ENCODE results near the gene PITPNM3.

PITPNM3 gene

DNA sequence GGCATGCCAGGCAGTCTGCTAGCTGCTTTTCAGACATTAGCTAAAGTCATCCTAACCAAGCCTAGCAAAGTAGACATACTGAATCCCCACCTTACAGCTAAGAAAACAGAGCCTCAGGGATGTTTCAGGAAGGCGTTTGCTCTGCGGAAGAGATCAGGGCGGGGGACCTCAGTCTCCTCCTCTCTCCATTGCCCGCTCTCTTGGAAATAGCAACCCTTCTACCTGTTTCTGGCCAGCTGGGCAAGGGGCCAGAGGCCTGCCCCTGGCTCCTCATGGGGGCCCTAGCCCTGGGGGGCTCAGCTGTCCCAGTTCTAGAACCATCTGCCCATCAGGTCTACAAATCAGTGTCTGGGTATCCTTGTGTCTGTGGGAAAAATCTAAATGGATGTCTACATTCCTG lies 14.5 kb downstream of the PITPNM3 start:
- no peaks in the 10 kb centered on the region for H3K4me1 ChIP-seq (ENCODE audit: control insufficient read depth, insufficient read depth, low read length, unreplicated experiment)
- H3K27ac ChIP-seq (ENCODE audit: low read depth, low read length) = no peak overlapping the region
- H2AFZ ChIP-seq (ENCODE audit: low read length, unreplicated experiment) = no peak overlapping the region
- H3K79me2 ChIP-seq (ENCODE audit: control insufficient read depth, insufficient read depth, low read length, unreplicated experiment) = no peaks in the 10 kb centered on the region
- H3K36me3 ChIP-seq (ENCODE audit: insufficient read depth, low read length) = no peaks in the 10 kb centered on the region
- 0 out of 2 replicates have a peak, but pooled peaks cover 2% of the 10 kb centered on the region for H3K27me3 ChIP-seq (ENCODE audit: insufficient read depth, low read length)
- H3K4me3 ChIP-seq (ENCODE audit: low read depth, low read length) = no peak overlapping the region

GRCh38 chr17:6539871-6540270 lies 16.5 kb downstream of the PITPNM3 start:
- no peaks in the 10 kb centered on the region for H3K36me3 ChIP-seq (ENCODE audit: insufficient read depth, low read length)
- no peak overlapping the region for H2AFZ ChIP-seq (ENCODE audit: low read length, unreplicated experiment)
- no peaks in the 10 kb centered on the region for H3K4me1 ChIP-seq (ENCODE audit: control insufficient read depth, insufficient read depth, low read length, unreplicated experiment)
- 0 out of 2 replicates have a peak, but pooled peaks cover 2% of the 10 kb centered on the region for H3K27me3 ChIP-seq (ENCODE audit: insufficient read depth, low read length)
- no peak overlapping the region for H3K4me3 ChIP-seq (ENCODE audit: low read depth, low read length)
- H3K27ac ChIP-seq (ENCODE audit: low read depth, low read length) = no peak overlapping the region
- H3K79me2 ChIP-seq (ENCODE audit: control insufficient read depth, insufficient read depth, low read length, unreplicated experiment) = no peaks in the 10 kb centered on the region

GRCh38 chr17:6536566-6537065 lies 19.7 kb downstream of the PITPNM3 start:
- 0 out of 2 replicates have a peak, but pooled peaks cover 2% of the 10 kb centered on the region for H3K27me3 ChIP-seq (ENCODE audit: insufficient read depth, low read length)
- H3K4me3 ChIP-seq (ENCODE audit: low read depth, low read length) = no peak overlapping the region
- H3K79me2 ChIP-seq (ENCODE audit: control insufficient read depth, insufficient read depth, low read length, unreplicated experiment) = no peaks in the 10 kb centered on the region
- no peak overlapping the region for H2AFZ ChIP-seq (ENCODE audit: low read length, unreplicated experiment)
- H3K4me1 ChIP-seq (ENCODE audit: control insufficient read depth, insufficient read depth, low read length, unreplicated experiment) = no peaks in the 10 kb centered on the region
- no peak overlapping the region for H3K27ac ChIP-seq (ENCODE audit: low read depth, low read length)
- no peaks in the 10 kb centered on the region for H3K36me3 ChIP-seq (ENCODE audit: insufficient read depth, low read length)

DNA sequence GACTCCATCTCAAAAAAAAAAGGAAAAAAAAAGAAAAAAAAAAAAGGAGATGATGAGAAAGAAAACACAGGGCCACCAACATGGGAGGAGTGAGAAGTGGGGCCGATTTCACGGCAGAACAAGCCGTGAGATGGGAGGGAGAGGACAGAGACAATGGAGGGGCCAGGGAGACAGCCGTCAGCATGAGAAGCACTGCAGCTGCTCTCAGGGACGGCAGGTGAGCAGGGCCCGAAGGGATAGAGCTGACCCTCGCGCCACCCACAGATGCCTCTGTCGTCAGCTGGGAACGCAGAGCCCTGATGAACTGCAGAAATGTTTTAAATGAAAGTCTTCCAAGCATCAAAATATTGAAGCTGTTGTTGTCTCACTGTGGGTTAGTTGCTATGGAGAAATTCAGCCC lies 20.3 kb downstream of the PITPNM3 start:
- Histone ChIP-seq H3K27me3 (ENCODE audit: insufficient read depth, low read length) (0 out of 2 replicates have a peak, but pooled peaks cover 3% of the 10 kb centered on the region), H3K27ac (ENCODE audit: low read depth, low read length) (no peak overlapping the region), H3K79me2 (ENCODE audit: control insufficient read depth, insufficient read depth, low read length, unreplicated experiment) (no peaks in the 10 kb centered on the region), H2AFZ (ENCODE audit: low read length, unreplicated experiment) (no peak overlapping the region), H3K4me1 (ENCODE audit: control insufficient read depth, insufficient read depth, low read length, unreplicated experiment) (no peaks in the 10 kb centered on the region), H3K4me3 (ENCODE audit: low read depth, low read length) (no peak overlapping the region), H3K36me3 (ENCODE audit: insufficient read depth, low read length) (no peaks in the 10 kb centered on the region)

GRCh38 chr17:6534846-6535514 lies 21.4 kb downstream of the PITPNM3 start:
- Histone ChIP-seq H3K27me3 (ENCODE audit: insufficient read depth, low read length) (peaks cover 9% of the 10 kb centered on the region; the same call in 1 of the 2 replicates), H2AFZ (ENCODE audit: low read length, unreplicated experiment) (no peak overlapping the region), H3K4me3 (ENCODE audit: low read depth, low read length) (no peak overlapping the region), H3K4me1 (ENCODE audit: control insufficient read depth, insufficient read depth, low read length, unreplicated experiment) (no peaks in the 10 kb centered on the region), H3K27ac (ENCODE audit: low read depth, low read length) (no peak overlapping the region), H3K79me2 (ENCODE audit: control insufficient read depth, insufficient read depth, low read length, unreplicated experiment) (no peaks in the 10 kb centered on the region), H3K36me3 (ENCODE audit: insufficient read depth, low read length) (no peaks in the 10 kb centered on the region)

- no peaks in the 10 kb centered on the region for H3K36me3 ChIP-seq (ENCODE audit: insufficient read depth, low read length)
- no peaks in the 10 kb centered on the region for H3K79me2 ChIP-seq (ENCODE audit: control insufficient read depth, insufficient read depth, low read length, unreplicated experiment)
- H3K4me1 ChIP-seq (ENCODE audit: control insufficient read depth, insufficient read depth, low read length, unreplicated experiment) = no peaks in the 10 kb centered on the region
- peaks cover 7% of the 10 kb centered on the region; the same call in 1 of the 2 replicates for H3K27me3 ChIP-seq (ENCODE audit: insufficient read depth, low read length)
- H3K4me3 ChIP-seq (ENCODE audit: low read depth, low read length) = no peak overlapping the region
- H3K27ac ChIP-seq (ENCODE audit: low read depth, low read length) = no peak overlapping the region
- no peak overlapping the region for H2AFZ ChIP-seq (ENCODE audit: low read length, unreplicated experiment)
Observed at GRCh38 chr17:6532441-6532885, 23.9 kb downstream of the PITPNM3 start.

GRCh38 chr17:6531575-6531974 lies 24.8 kb downstream of the PITPNM3 start:
- Histone ChIP-seq H3K27ac (ENCODE audit: low read depth, low read length) (no peak overlapping the region), H3K4me3 (ENCODE audit: low read depth, low read length) (no peak overlapping the region), H3K27me3 (ENCODE audit: insufficient read depth, low read length) (peaks cover 7% of the 10 kb centered on the region; the same call in 1 of the 2 replicates), H2AFZ (ENCODE audit: low read length, unreplicated experiment) (no peak overlapping the region), H3K36me3 (ENCODE audit: insufficient read depth, low read length) (no peaks in the 10 kb centered on the region), H3K4me1 (ENCODE audit: control insufficient read depth, insufficient read depth, low read length, unreplicated experiment) (no peaks in the 10 kb centered on the region), H3K79me2 (ENCODE audit: control insufficient read depth, insufficient read depth, low read length, unreplicated experiment) (no peaks in the 10 kb centered on the region)

GRCh38 chr17:6530324-6530920 lies 25.9 kb downstream of the PITPNM3 start:
- H2AFZ ChIP-seq (ENCODE audit: low read length, unreplicated experiment) = no peak overlapping the region
- H3K27ac ChIP-seq (ENCODE audit: low read depth, low read length) = no peak overlapping the region
- no peaks in the 10 kb centered on the region for H3K79me2 ChIP-seq (ENCODE audit: control insufficient read depth, insufficient read depth, low read length, unreplicated experiment)
- H3K4me1 ChIP-seq (ENCODE audit: control insufficient read depth, insufficient read depth, low read length, unreplicated experiment) = no peaks in the 10 kb centered on the region
- H3K27me3 ChIP-seq (ENCODE audit: insufficient read depth, low read length) = peaks cover 7% of the 10 kb centered on the region; the same call in 1 of the 2 replicates
- no peak overlapping the region for H3K4me3 ChIP-seq (ENCODE audit: low read depth, low read length)
- H3K36me3 ChIP-seq (ENCODE audit: insufficient read depth, low read length) = no peaks in the 10 kb centered on the region

- Histone ChIP-seq H3K4me3 (ENCODE audit: low read depth, low read length) (no peak overlapping the region), H3K4me1 (ENCODE audit: control insufficient read depth, insufficient read depth, low read length, unreplicated experiment) (peaks cover 3% of the 10 kb centered on the region), H3K36me3 (ENCODE audit: insufficient read depth, low read length) (no peaks in the 10 kb centered on the region), H2AFZ (ENCODE audit: low read length, unreplicated experiment) (no peak overlapping the region), H3K27me3 (ENCODE audit: insufficient read depth, low read length) (peaks cover 7% of the 10 kb centered on the region; the same call in 1 of the 2 replicates), H3K27ac (ENCODE audit: low read depth, low read length) (no peak overlapping the region), H3K79me2 (ENCODE audit: control insufficient read depth, insufficient read depth, low read length, unreplicated experiment) (no peaks in the 10 kb centered on the region)
Observed at GRCh38 chr17:6528557-6528956, 27.8 kb downstream of the PITPNM3 start.

DNA sequence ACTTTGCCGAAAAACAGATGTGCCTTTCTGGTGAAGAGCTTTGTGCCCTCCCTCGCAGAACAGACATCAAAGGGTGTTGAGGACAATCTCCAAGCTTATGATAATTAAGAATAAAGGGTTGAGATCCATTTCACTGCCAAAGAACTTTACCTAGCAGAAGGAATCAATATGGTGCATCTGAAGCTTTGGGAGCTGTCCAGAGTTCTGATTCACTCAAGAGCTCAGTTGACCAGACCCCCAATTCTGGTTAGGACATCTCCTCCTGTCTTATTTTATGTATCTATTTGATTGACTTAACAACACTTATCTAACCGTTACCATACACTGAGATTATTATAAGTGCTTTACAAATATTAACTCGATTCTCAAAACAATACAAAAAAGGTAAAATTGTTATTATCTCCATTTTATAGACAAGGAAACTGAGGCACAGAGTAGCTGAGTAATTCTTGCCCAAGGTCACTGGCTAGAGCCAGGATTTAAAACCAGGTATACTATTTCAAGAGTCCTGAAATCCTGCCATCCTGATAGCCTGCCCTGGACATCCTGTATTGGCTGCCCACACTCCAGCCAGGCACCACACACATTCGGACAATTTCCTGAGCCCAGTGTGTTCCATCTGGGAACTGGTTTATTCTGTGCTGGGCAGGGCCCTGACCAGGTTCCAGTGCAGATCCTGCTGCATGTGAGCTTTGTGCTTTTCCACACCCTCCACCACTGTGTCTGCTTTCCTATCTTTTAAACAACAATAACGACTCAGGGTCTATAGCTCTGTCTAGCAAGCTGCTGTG lies 29.8 kb downstream of the PITPNM3 start:
- no peak overlapping the region for H3K27ac ChIP-seq (ENCODE audit: low read depth, low read length)
- no peak overlapping the region for H3K4me3 ChIP-seq (ENCODE audit: low read depth, low read length)
- no peaks in the 10 kb centered on the region for H3K79me2 ChIP-seq (ENCODE audit: control insufficient read depth, insufficient read depth, low read length, unreplicated experiment)
- H3K4me1 ChIP-seq (ENCODE audit: control insufficient read depth, insufficient read depth, low read length, unreplicated experiment) = peaks cover 11% of the 10 kb centered on the region
- H2AFZ ChIP-seq (ENCODE audit: low read length, unreplicated experiment) = no peak overlapping the region
- H3K36me3 ChIP-seq (ENCODE audit: insufficient read depth, low read length) = no peaks in the 10 kb centered on the region
- peaks cover 7% of the 10 kb centered on the region; the same call in 1 of the 2 replicates for H3K27me3 ChIP-seq (ENCODE audit: insufficient read depth, low read length)
